T-helper 2 cell (primary cell): Measurements from ENCODE around the gene NARS2.
"Not testable (repeated sequence)": the region's sequence is repeated elsewhere in the genome, so short reads cannot be mapped to it uniquely, and the experiment has no call there.

ENCODE experiments used
- DNase-seq, 5 experiments: peaks; one replicate each; pipeline versions ENCODE4 v3.0.0 to v3.0.0-alpha.2; 2012 to 2022

NARS2 gene

DNA sequence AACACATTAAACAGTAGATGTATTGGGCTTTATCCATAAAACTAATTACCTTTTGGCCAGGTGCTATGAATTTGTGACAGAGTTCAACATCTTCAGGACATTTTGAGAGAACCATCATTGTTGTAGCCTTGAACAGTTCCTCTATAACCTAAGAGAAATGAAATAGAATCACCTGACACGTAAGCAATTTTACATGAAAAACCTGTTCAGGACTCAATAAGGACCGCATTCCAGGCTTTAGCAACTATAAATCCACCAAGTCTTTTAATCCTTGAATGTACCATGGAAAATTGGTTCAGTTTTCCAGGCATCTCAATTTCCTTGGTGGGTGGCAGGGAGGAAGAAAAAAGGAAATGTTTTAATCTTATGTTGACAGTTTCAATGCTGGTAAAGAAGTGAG, 96.1 kb downstream of the NARS2 start:
- no peak for DNase-seq

DNA sequence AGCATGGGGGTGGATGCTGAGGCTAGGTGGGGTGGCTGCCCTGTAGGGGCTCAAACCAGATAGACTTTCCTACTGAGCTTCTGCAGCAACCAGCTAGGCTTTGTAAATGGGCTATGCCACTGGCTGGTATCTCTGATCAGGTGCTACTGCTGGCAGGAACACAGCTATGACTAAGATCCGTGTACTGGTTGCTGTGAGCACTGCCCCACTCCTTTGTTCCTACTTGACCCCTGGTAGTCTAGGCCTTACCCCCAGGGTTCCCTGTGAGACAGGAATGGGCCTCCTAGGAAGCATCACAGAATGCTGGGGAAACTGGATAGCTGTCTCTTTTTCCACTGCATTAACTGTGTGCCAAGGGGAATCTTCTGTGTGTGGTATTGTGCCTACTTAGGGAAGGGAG, 98.6 kb downstream of the NARS2 start:
- DNase-seq = no peak

DNA sequence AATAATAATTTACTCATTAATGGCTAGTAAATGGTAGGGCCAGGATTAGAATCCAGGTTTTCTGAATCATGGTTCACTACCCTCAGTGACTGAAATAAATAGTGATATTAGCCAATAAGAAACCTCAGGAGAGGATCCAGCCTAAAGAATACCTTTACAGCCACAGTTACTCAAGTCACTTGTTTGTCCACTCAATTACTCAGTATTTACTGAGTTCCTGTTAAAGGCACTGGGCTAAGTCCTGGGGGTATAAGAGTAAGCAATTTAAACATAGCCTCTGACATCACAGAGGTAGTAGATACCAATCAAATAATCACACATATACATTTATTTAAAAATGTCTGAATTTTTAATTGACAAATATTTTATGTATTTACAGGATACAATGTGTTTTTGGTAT, 100.2 kb downstream of the NARS2 start:
- no peak for DNase-seq

DNA sequence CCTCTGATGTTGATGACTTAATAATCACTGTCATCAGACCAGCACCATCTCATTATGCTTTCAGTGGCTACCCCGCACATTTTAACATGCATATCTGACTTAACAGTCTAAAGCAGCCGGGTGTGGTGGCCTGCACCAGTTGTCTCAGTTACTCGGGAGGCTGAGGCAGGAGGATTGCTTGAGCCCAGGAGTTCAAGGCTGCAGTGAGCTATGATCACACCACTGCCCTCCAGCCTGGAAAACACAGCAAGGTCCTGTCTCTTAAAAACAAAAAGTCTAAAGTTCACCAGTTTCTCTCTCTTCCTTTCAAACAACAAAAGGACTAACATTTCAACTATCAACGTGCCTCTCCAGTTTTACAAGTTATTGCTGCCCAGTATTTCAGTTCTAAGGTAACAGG, 101.8 kb downstream of the NARS2 start:
- no peak for DNase-seq

DNA sequence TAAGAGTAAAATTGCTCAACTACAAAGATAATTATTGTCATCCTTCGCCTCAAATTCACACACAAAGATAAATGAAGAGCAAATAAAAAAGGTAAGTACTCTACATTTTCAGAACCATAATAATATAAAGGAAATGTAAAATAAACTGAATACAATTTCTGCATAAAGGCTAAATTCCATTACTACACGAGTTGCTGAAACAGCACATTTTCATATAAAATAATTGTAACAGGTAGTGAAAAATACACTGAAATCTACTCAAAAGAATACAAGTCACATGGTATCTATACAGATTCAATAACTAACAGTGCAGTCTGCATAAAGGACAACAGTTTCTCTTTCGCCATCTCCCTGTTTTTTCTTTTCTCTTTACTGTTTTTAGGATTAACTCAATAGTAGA, 102.3 kb downstream of the NARS2 start:
- DNase-seq = no peak

DNA sequence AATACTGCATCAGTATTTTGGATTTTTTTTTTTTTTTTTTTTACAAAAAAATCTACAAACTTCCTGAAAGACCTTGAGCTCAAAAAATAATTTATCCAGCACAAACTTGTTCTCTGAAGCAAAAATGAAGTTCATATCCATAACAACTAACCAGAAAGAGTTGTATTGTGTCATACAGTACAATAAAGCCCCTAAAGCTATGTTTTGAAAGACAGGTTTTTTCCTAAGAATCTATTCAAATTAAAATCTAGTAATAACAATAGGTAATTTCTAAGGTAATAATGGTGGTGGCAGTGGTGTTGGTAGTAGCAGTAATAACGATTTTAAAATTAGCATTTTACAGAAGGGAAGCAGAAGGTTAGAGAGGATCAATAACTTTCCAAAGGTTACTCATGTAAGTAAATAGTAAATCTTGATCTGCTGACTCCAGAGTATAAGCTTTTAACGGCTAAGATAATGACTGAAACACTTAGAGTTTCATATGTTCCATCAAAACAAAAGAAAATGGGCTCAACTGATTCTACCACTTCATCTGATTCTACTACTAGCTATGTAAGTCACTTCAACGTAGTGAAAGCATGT, 103.7 kb downstream of the NARS2 start:
- no peak for DNase-seq

DNA sequence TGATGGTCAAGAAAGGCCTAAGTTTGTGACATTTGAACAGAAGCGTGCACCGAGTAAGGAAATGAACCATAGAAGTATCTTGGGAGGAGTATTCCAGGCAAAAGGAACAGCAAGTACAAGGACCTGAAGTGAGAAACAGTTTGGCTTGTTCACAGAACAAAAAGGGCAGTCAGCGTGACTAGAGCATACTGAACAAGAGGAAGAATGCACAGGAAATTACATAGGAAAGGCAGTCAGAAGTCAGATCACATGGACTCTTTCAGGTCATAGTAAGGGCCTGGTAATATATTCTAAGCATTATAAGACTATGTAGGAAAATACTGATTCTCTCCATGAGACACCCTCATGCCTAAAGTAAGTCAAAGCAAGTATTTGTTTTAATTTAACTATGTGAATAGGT, 104.8 kb downstream of the NARS2 start:
- no peak for DNase-seq

DNA sequence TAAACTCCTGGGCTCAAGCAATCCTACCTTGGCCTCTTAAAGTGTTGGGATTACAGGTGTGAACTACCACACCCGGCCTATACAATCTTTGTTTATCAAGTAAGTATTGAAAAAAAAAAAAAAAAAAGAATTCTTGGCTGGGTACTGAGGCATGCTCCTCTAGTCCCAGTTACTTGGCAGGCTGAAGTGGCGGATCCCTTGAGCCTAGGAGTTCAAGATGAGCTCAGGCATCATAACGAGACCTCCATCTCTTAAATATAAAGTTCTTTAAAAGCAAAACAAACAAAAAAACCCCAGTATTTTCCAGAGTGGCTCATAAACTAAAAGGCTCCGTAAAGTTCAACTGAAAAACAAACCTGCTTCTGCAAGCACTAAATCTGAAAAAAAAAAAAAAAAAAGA, 106.7 kb downstream of the NARS2 start:
- DNase-seq = no peak

DNA sequence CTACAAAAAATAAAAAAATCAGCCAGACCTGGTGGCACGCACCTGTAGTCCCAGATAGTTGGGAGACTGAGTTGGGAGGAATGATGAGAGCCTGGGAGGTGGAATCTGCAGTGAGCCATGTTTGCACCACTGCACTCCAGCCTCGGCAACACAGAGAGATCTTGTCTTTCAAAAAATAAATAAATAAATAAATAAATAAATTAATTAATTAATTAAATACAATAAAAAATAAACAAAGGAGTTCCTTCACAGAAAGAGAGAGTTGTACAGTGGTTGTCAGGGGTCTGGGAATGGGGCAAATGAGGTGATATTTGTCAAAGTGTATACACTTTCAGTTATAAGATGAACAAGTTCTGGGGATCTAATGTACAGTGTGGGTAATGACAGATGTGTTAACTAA, 107.3 kb downstream of the NARS2 start:
- no peak for DNase-seq

DNA sequence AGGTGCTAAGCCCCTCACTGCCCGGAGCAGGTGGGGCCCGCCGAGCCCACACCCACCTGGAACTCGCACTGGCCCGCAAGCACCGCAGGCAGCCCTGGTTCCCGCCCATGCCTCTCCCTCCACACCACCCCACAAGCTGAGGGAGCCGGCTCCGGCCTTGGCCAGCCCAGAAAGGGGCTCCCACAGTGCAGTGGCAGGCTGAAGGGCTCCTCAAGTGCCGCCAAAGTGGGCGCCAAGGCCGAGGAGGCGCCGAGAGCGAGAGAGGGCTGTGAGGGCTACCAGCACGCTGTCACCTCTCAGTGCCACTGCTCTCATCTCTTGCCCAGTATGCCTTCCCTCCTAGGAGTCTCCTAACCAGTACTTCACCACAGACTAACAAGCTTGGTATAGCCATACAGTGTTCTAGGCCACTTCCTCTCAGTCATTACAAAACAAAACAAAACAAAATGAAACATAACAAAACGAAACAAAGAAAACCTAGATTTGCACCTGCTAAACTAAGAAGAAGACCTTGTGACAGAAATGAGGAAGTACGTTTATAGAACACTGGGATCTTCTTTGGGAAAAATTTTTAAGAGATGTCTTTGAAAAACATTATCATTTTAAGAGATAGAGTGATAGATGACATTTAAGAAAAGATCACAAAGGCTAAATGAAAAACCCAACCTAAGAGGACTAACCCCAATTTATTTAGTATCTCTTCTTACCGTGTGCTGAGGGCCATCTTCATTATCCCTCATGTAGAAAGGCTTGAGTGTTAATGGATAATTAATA, 109.3 kb downstream of the NARS2 start:
- DNase-seq = peak in 4 of 5 experiments; percentile 1 to 96 (median 26)

DNA sequence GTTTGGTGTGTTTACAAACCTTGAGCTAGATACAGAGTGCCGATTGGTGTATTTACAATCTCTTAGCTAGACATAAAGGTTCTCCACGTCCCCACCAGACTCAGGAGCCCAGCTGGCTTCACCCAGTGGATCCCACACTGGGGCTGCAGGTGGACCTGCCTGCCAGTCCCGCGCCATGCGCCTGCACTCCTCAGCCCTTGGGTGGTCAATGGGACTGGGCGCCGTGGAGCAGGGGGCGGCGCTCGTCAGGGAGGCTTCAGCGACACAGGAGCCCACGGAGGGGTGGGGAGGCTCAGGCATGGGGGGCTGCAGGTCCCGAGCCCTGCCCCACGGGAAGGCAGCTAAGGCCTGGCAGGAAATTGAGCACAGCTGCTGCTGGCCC, 109.9 kb downstream of the NARS2 start:
- DNase-seq = not testable (repeated sequence)

DNA sequence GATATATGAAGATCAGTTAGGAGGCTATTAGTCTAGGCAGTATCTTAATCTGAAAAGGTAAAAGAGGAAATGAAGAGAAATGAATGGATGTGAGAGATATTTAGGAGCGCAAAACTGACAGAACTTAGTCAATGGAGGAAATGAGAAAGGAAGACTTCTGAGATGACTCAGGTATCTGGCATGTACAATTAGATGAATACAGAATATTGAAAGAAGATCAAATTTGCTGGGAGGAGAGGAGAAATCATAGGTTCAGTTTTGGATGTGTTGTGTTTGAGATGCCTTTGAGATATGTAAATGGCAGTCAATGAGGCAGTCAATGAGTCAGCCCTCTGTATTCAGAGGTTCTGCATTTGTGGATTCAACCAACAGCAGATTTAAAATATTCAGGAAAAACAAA, 114.2 kb downstream of the NARS2 start:
- peak in 1 of 5 experiments; percentile 38 for DNase-seq

DNA sequence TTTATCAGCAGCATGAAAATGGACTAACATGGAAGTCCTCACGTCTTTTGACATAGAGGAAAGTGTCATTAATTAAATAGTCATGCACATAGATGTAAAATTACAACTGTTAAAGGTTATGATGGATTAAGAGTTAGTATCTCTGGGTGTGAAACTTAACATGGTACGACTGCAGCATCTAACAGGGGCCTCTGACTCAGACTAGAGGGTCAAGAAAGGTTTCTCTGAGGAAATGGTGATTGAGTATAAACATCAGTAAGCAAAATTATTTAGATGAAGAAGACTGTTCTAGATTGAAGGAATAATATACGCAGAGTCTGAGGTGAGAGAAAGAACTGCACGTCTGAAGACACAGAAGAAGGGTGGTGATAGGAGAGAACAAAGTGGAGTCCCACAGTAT, 114.9 kb downstream of the NARS2 start:
- no peak for DNase-seq

DNA sequence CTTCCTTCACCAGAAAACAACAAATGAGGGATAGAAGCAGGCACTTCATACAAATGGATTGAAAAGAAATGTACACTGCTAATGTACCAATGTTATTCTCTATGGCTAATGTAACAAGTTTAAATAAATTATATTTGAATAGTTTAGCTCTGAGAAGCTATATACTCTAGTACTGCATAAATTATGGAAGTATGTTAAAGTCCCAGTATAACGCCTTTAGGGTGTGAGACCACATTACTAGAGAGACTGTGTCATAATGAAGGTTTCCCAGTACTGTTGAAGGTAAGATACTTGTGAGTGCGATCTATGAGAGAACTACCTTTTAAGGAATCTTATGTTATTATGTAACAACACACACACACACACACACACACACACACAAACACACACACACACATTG, 117.2 kb downstream of the NARS2 start:
- no peak for DNase-seq

DNA sequence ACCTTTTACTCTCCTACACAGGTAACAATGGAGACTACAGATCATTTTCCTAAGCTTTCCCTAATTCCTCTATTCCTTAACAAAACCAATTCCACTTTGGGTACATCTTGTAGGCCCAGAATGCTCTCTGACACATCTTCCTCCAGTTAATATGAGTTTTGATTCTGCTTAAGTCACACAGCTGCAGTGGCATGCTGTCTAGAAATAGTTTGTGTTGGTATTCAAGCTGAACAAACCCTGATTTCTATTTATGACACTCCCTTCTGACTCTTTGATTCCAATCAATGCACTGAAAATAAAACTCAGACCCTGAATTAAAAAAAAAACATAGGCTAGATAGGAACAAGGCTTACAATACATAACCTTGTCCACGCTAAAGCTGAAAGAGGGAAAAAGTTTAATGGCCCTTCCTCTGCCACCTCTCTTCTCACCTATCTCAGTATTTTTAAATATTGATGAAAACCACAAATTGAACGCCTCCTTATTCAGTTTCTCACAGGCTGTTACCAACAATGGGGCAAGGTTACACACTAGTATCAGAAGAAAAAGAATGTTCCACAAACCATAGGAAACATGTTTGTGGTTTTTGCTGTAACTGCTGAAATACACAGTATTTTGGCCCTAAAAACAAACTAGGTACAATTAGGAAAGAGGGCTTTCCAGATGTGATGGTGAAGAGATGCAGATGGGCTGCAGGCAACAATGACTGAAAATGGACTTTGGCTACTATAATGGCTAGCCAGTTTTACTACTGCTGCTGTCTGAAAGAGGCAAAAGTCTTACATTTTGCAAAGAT, 121.3 kb downstream of the NARS2 start:
- DNase-seq = peak in 1 of 5 experiments; percentile 79

DNA sequence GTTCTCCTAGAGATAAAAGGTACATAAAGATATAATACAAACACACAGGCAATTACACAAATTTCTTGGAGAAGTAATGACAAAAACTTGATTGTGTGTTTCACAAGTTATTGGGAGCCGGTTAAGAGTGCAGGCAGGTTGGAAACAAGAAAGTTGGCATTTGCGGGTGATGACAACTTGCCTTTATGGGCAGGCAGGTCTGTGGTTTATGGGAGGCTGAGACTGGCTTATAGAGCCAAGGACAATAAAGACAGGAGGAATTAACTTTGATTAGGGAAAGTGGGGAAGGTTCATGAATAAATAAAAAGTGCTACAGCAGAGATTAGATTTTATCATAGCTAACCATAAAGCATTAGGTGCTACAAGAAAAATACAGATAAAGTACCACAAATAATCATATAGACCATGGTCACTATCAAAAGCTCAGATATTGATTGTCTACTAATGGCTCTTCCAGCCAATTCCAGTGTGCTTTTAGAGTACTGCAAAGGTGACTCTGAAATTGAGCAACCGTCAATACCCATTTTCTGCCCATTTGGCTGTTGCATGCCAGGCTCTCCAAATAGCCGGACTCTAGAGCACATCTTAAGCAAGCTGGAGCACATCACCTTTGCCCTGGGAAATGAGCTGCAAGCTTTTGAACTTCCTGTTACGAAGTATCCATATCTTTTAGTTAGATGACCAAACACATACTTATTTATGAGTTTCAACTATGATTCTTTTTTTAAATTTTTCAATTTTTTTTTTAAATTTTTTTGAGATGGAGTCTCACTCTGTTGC, 123.1 kb downstream of the NARS2 start:
- DNase-seq = no peak

DNA sequence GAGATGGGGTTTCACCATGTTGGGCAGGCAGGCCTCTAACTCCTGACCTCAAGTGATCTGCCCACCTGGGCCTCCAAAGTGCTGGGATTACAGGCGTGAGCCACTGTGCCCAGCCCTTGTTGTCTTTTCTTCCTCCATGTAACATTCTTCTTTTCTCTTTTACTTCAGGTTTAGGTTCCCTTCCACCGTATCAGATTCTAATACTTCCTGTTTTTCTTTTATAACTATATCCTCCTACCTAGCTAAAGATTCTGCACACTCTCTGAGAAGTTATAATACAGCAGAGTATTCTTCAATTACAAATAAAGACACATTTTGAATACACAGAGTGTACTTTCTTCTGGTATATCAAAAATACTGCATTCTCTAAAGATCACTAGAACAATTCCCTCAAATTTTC, 123.8 kb downstream of the NARS2 start:
- no peak for DNase-seq

DNA sequence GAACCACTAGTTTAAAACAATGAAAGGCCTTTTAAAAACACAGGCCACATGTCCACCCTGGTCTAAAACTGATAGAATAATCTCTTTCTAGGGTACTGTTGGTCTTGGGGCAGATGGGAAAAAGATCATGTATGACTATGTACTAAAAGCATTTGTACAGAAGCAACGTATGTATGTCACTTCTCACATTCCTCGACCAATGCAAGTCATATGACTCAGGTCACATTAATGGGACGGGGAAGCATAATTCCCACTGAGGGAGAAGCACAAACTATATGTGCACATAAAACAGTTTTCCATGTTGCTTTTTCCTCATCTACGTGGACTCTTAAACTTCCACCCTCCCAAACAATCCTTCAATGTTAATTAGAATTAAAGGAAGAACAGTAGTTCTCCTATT, 124.8 kb downstream of the NARS2 start:
- no peak for DNase-seq

DNA sequence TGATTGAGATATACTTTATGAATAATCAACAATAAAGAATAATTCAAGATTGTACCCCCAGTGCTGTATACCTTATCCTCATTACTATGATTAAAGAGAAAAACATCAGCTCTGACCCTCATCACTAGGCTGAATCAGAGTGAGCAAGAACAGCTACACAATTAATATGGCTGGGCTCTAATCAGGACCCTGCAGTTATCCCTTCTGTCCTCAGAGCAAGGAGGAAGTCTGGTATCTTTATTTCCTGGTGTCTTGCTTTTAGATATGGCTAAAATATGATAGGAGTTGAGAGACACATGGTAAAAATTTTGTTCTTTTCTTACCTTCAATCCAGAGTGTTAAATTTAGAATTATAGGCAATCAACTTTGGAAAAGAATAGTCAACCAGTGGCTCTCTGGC, 128.5 kb downstream of the NARS2 start:
- no peak for DNase-seq

DNA sequence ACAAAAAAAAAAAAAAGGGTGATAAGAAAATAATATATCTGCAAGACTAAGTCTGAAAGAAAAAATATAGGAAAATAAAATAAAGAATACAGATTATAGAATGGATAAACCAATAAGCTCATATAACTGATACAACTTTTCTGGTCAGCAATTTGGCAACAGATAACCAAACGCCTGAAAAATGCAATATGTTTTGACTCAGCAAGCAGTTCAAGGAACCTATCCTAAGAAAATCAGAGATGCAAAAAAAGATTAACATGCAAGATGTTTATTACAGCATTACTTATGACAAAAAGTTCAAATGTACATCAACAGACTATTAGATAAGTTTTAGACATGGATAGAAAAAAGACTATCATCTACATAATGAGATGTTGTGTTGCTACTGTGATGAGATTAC, 129.9 kb downstream of the NARS2 start:
- DNase-seq = peak in 1 of 5 experiments; percentile 78

DNA sequence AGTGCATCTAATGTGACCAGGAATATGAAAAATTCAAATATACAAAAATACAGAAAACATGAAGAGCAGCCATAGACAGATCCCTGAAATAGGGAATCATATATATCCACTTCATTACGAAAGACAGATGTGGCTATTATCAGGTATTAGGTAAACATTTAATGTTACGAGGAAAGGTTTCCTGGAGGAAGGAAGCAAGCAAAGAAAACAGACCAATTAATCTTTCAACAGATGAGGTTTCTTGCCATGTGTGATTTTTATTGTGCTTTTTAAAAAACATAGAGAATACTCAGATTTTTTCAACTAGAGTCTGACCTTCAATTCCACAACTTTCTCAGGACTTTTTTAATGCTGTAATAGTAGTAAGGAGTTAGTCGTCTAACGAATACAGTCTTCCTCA, 132.7 kb downstream of the NARS2 start:
- DNase-seq = no peak

DNA sequence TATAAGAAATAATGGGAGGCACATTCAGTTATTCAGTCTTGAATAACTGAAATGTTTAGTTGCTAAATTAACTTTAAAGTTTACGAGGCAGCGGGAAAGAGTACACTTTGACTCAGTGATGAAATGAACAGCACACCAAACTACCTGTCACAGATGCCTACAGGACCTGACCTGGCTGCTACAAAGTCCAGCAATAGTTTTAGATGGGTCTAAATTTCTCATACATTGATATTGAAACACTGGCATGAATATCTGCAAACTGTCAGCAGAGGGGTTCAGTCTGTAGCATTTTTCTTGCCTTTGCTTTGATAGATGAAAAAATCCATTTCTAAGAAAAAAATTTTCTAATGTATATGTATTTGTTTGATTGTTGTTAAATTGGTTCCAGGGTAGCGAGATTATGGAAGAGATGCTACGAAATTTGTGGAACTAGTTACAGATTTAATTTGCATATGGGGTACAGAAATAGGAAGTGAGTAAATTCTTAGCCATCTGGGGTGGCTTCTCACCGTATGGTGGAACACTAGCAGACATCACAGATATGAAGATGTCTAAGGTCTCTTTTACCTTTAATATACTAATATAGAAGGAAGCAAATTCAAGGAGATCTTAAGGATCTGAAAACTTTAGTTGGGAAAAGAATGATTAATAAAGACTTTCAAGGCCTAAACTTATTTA, 136.2 kb downstream of the NARS2 start:
- DNase-seq = no peak

DNA sequence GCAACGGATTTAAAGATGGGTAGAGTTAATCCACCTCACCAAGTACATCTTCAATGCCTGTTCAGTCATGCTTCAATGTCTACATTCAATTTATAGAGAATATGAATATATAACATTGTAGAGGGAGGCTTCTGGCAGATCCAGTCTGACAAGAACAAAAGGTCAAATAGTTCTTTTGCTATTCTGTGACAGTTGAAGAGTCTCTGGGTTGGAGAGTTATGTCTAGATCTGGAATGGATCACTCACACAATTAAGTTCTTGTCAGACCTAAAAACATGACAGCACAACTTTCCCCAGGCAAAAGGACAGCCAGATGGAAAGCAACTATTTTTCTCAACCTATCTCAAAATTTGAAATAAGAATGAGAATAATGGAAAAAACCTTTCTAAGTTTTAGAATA, 141.7 kb downstream of the NARS2 start:
- no peak for DNase-seq
